KMS-11 (cell line): ENCODE data around the gene LRRC75A.

Experiments
- H2AFZ ChIP-seq: fragments of 200-600 bp; sonication (generic); 2 replicates; pipeline ENCODE4 v1.6.1; 2016; ENCODE audit warnings: antibody characterized with exemption, mixed run types, low read depth
- H3K27ac ChIP-seq: fragments of 200-600 bp; sonication (generic); 2 replicates; pipeline ENCODE4 v1.6.1; 2016; ENCODE audit warnings: mild to moderate bottlenecking, mixed run types
- H3K27me3 ChIP-seq: fragments of 200-600 bp; sonication (generic); 2 replicates; pipeline ENCODE4 v1.6.1; 2017; ENCODE audit warnings: mild to moderate bottlenecking, low read depth, mixed run types, moderate library complexity; ENCODE audit not compliant: insufficient read depth
- H3K36me3 ChIP-seq: fragments of 200-600 bp; sonication (generic); 2 replicates; pipeline ENCODE4 v1.6.1; 2017; ENCODE audit warnings: mild to moderate bottlenecking, mixed run types; ENCODE audit not compliant: insufficient read depth
- H3K4me1 ChIP-seq: fragments of 200-600 bp; sonication (generic); 2 replicates; pipeline ENCODE4 v1.6.1; 2016; ENCODE audit warnings: mild to moderate bottlenecking, low read depth, mixed run types; ENCODE audit not compliant: poor library complexity, severe bottlenecking
- H3K4me2 ChIP-seq: fragments of 200-600 bp; sonication (generic); 2 replicates; pipeline ENCODE4 v1.7.0; 2016; ENCODE audit warnings: mild to moderate bottlenecking, mixed run types
- H3K4me3 ChIP-seq: fragments of 200-600 bp; sonication (generic); IDR thresholded peaks from 2 replicates; pipeline ENCODE4 v1.6.1; 2017; ENCODE audit warnings: low read depth, low read length, mixed read lengths; ENCODE audit not compliant: insufficient read depth
- H3K79me2 ChIP-seq: fragments of 200-600 bp; sonication (generic); 2 replicates; pipeline ENCODE4 v1.6.1; 2016; ENCODE audit warnings: low read depth, mixed run types; ENCODE audit not compliant: insufficient read depth
- H3K9ac ChIP-seq: fragments of 200-600 bp; sonication (generic); 2 replicates; pipeline ENCODE4 v1.6.1; 2016; ENCODE audit warnings: mild to moderate bottlenecking, mixed run types
- H4K20me1 ChIP-seq: fragments of 200-600 bp; sonication (generic); 2 replicates; pipeline ENCODE4 v1.6.1; 2016; ENCODE audit warnings: mild to moderate bottlenecking, mixed run types; ENCODE audit not compliant: insufficient read depth
- TF ChIP-seq, protein P1 (sequence below): fragments of 200-600 bp; sonication (generic); conservative IDR thresholded peaks from 2 replicates; pipeline ENCODE4 v1.6.1; 2017; ENCODE audit warnings: low read depth, mild to moderate bottlenecking, antibody characterized with exemption, low read length, moderate library complexity, mixed read lengths

Gene LRRC75A

DNA sequence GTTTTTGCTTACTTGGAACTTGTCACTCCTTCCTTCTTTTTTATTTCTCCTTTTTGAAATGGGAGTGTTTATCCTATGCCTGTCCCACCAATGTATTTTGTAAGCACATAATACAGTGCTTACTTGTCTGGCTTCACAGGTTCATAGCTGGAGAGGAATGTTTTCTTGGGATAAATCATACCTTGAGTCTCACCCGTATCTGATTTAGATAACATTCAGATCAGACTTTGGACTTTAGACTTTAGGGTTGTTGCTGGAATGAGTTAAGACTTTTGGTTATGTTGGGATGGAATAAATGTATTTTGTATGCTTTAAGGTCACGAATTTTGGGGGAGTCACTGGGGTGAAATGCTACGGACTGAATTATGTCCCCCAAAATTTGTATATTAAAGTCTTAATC lies 13.0 kb upstream of the LRRC75A start:
- no peak overlapping the region for H3K27ac ChIP-seq
- H3K9ac ChIP-seq: no peak overlapping the region
- H2AFZ ChIP-seq: no peak overlapping the region
- H3K4me2 ChIP-seq: no peak overlapping the region
- no peak overlapping the region for H3K4me3 ChIP-seq
- H3K27me3 ChIP-seq: no peaks in the 10 kb centered on the region
- no peaks in the 10 kb centered on the region for H3K4me1 ChIP-seq
- H3K36me3 ChIP-seq: no peaks in the 10 kb centered on the region
- no peaks in the 10 kb centered on the region for H4K20me1 ChIP-seq
- H3K79me2 ChIP-seq: no peaks in the 10 kb centered on the region
- TF ChIP-seq, protein P1, sequence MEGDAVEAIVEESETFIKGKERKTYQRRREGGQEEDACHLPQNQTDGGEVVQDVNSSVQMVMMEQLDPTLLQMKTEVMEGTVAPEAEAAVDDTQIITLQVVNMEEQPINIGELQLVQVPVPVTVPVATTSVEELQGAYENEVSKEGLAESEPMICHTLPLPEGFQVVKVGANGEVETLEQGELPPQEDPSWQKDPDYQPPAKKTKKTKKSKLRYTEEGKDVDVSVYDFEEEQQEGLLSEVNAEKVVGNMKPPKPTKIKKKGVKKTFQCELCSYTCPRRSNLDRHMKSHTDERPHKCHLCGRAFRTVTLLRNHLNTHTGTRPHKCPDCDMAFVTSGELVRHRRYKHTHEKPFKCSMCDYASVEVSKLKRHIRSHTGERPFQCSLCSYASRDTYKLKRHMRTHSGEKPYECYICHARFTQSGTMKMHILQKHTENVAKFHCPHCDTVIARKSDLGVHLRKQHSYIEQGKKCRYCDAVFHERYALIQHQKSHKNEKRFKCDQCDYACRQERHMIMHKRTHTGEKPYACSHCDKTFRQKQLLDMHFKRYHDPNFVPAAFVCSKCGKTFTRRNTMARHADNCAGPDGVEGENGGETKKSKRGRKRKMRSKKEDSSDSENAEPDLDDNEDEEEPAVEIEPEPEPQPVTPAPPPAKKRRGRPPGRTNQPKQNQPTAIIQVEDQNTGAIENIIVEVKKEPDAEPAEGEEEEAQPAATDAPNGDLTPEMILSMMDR: no peak

DNA sequence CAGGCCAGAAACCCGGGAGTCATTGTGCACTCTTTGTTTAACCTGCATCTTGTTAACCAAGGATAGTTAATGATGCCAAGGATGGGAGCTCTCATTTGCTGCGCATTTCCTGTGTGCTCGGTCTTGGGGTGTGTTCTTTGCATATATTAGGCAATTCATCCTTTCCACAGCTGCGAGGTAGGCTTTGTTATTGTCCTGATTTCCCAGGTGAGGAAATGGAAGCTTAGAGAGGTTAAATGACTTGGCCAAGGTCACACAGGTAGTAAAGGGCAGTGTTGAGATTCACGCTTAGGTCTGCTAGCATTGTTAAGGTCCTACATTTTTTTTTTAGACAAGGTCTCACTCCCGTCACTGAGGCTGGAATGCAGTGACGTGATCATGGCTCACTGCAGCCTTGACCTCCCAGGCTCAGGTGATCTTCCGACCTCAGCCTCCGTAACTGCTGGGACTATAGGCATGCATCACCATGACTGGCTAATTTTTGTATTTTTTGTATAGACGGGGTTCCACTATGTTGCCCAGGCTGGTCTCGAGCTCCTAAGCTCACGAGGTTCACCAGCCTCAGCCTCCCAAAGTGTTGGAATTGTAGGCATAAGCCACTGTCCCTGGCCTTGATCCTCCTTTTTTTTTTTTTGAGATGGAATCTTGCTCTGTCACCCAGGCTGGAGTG lies 5.0 kb upstream of the LRRC75A start:
- Histone ChIP-seq H3K4me3 (no peak overlapping the region), H3K4me2 (no peak overlapping the region), H3K4me1 (no peaks in the 10 kb centered on the region), H3K9ac (no peak overlapping the region), H3K79me2 (no peaks in the 10 kb centered on the region), H3K27ac (no peak overlapping the region), H4K20me1 (no peaks in the 10 kb centered on the region), H3K36me3 (no peaks in the 10 kb centered on the region), H2AFZ (no peak overlapping the region), H3K27me3 (no peaks in the 10 kb centered on the region)
- TF ChIP-seq, protein P1: no peak

DNA sequence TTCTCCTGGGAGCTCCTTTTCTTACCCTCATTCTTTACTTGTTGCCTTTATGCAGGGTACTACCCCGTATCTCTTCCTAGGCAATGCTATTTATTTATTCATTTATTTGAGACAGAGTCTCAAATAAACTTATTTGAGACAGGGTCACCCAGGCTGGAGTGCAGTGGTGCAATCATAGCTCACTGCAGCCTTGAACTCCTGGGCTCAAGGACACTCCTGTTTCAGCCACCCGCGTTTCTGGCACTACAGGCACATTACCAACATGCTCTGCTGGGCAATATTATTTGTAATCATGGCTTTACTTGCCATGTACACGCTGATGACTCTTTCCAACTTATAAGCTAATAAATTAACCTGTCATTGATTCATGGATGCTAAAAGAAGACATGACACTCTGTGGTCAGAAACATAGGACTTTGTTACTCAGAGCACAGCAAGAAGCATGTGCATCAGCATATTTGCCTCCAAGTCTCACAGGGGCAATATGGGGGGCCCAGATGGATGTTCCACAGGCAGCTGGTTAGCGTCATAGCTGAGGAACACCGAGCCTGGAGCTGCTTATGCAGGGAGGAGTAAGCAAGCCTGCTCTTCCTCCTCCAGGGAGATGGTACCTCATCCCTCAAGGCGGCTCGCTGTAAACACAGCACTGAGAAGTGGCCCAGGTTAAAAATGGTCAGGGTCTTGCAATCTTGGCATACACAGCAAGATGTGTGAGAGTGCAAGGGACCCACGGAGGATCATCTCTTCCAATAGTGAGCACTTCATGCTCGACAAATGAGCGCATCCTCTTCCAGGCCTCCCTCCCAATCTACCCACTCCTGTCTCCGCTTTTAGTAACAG lies 4.2 kb upstream of the LRRC75A start:
- TF ChIP-seq, protein P1: no peak
- H3K36me3 ChIP-seq: no peaks in the 10 kb centered on the region
- no peak overlapping the region for H3K9ac ChIP-seq
- H2AFZ ChIP-seq: no peak overlapping the region
- no peak overlapping the region for H3K4me2 ChIP-seq
- no peaks in the 10 kb centered on the region for H3K79me2 ChIP-seq
- H3K27ac ChIP-seq: no peak overlapping the region
- no peak overlapping the region for H3K4me3 ChIP-seq
- H3K4me1 ChIP-seq: no peaks in the 10 kb centered on the region
- H3K27me3 ChIP-seq: peaks cover 2% of the 10 kb centered on the region; the same call in 1 of the 2 replicates
- no peaks in the 10 kb centered on the region for H4K20me1 ChIP-seq

DNA sequence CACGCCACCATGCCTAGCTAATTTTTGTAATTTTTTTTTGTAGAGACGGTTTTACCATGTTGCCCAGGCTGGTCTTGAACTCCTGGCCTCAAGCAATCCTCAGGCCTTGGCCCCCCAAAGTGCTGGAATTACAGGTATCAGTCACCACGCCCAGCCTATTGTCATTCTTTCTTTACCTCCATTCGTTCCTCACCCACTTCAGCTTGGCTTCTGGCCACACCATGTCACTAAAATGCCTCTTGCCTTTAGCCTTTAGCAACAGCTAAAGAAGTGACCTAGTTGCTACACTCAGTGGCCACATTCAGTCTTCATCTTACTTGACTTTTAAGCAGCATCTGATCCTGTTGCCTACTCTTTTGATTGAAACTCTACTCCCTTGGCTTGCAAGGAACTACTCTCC lies 3.6 kb upstream of the LRRC75A start:
- no peak overlapping the region for H3K27ac ChIP-seq
- no peak overlapping the region for H3K4me3 ChIP-seq
- no peaks in the 10 kb centered on the region for H3K36me3 ChIP-seq
- no peaks in the 10 kb centered on the region for H3K4me1 ChIP-seq
- TF ChIP-seq, protein P1: no peak
- H3K9ac ChIP-seq: no peak overlapping the region
- H3K4me2 ChIP-seq: no peak overlapping the region
- no peaks in the 10 kb centered on the region for H3K79me2 ChIP-seq
- H3K27me3 ChIP-seq: peaks cover 4% of the 10 kb centered on the region; the same call in 1 of the 2 replicates
- H2AFZ ChIP-seq: no peak overlapping the region
- H4K20me1 ChIP-seq: no peaks in the 10 kb centered on the region
